ENCODE measurements around the gene GPC5.

- TF ChIP-seq CTCF (IDR thresholded peaks at IDR 0.05 in 4 of 5, conservative IDR thresholded peaks at IDR 0.05 in 1 of 5) (no peak), POLR2A (IDR thresholded peaks at IDR 0.05) (no peak)
Measured at GRCh38 chr13:92317066-92317465, 918.6 kb downstream of the GPC5 start.

All from gastrocnemius medialis (tissue), 4 donors.